IMR-90 (cell line): ENCODE measurements around the gene UBAC1. TPM values are rescaled to one million over a fixed set of nuclear protein-coding genes. Genes with fewer than 3 reads are reported as not detected.

Source experiments
- ATAC-seq: fragments of 200-7000 bp; cut with Tn5 transposase; 2 replicates; pipeline ENCODE4 v1.9.1; 2020; ENCODE audit warnings: low read depth, mild to moderate bottlenecking, moderate library complexity
- BruUV-seq: library from RNA; stranded (reverse); fragments of 400-500 nt; replicated peaks from 2 replicates; lab custom pipeline; 2021; lab: Mats Ljungman, UMichigan
- CTCF ChIA-PET: fragments of 300-600 bp; formaldehyde crosslinking; extraction: SDS; loops from one replicate; lab custom pipeline; 2021; ENCODE audit warnings: antibody characterized with exemption; lab: Yijun Ruan, JAX
- POLR2A ChIA-PET: fragments of 300-600 bp; sonication (Branson Sonifier 250); formaldehyde crosslinking; loops from one replicate; lab custom pipeline; 2022; ENCODE audit warnings: antibody characterized with exemption; ENCODE audit not compliant: unreplicated experiment; lab: Charles Lee
- DNase-seq: peaks from one replicate; pipeline ENCODE4 v3.0.0; 2013
- H2AFZ ChIP-seq: replicated peaks from 2 replicates; pipeline ENCODE3; 2013; ENCODE audit warnings: low read length, mild to moderate bottlenecking; ENCODE audit not compliant: poor library complexity
- H2AK5ac ChIP-seq: 2 replicates; pipeline ENCODE4 v1.6.1; 2013; ENCODE audit warnings: low read depth, low read length, inconsistent platforms
- H2AK9ac ChIP-seq: replicated peaks from 2 replicates; pipeline ENCODE3; 2013; ENCODE audit warnings: mild to moderate bottlenecking, low read depth, low read length, moderate library complexity; ENCODE audit not compliant: poor library complexity
- H2BK120ac ChIP-seq: 2 replicates; pipeline ENCODE4 v1.6.1; 2013; ENCODE audit warnings: low read depth, low read length, inconsistent platforms
- H2BK15ac ChIP-seq: 3 replicates; pipeline ENCODE4 v1.6.1; 2013; ENCODE audit warnings: low read depth, low read length, inconsistent platforms
- H2BK20ac ChIP-seq: 2 replicates; pipeline ENCODE4 v1.6.1; 2013; ENCODE audit warnings: low read depth, mild to moderate bottlenecking, inconsistent platforms, low read length, moderate library complexity
- H2BK5ac ChIP-seq: 2 replicates; pipeline ENCODE4 v1.6.1; 2013; ENCODE audit warnings: mild to moderate bottlenecking, low read depth, low read length, inconsistent platforms; ENCODE audit not compliant: poor library complexity, severe bottlenecking
- H3K14ac ChIP-seq: replicated peaks from 2 replicates; pipeline ENCODE4 v1.6.1; 2013; ENCODE audit warnings: low read depth, low read length, inconsistent platforms
- H3K18ac ChIP-seq: 2 replicates; pipeline ENCODE4 v1.6.1; 2013; ENCODE audit warnings: low read depth, low read length, control low read depth
- H3K23ac ChIP-seq: 2 replicates; pipeline ENCODE4 v1.6.1; 2013; ENCODE audit warnings: low read depth, low read length, inconsistent platforms
- H3K27ac ChIP-seq: 2 replicates; pipeline ENCODE4 v1.5.1; 2013; ENCODE audit warnings: mild to moderate bottlenecking, control low read depth, low read length; ENCODE audit not compliant: insufficient read depth
- H3K27me3 ChIP-seq: 2 replicates; pipeline ENCODE4 v1.6.1; 2013; ENCODE audit warnings: low read length; ENCODE audit not compliant: control insufficient read depth, insufficient read depth
- H3K36me3 ChIP-seq: 2 replicates; pipeline ENCODE4 v1.6.1; 2013; ENCODE audit warnings: low read length, mixed read lengths; ENCODE audit not compliant: control insufficient read depth, insufficient read depth
- H3K4ac ChIP-seq: 2 replicates; pipeline ENCODE4 v1.6.1; 2013; ENCODE audit warnings: low read depth, low read length, inconsistent platforms
- H3K4me1 ChIP-seq: 2 replicates; pipeline ENCODE4 v1.6.1; 2013; ENCODE audit warnings: low read length, mixed read lengths; ENCODE audit not compliant: control insufficient read depth, insufficient read depth
- H3K4me2 ChIP-seq: 2 replicates; pipeline ENCODE4 v1.6.1; 2013; ENCODE audit warnings: low read depth, mild to moderate bottlenecking, control low read depth, low read length, moderate library complexity
- H3K4me3 ChIP-seq: 2 replicates; pipeline ENCODE4 v1.5.1; 2013; ENCODE audit warnings: low read depth, mild to moderate bottlenecking, control low read depth, low read length, moderate library complexity; ENCODE audit not compliant: insufficient read depth
- H3K56ac ChIP-seq: 2 replicates; pipeline ENCODE4 v1.6.1; 2013; ENCODE audit warnings: low read length, inconsistent platforms; ENCODE audit not compliant: insufficient read depth; ENCODE audit errors: extremely low read depth
- H3K79me1 ChIP-seq, 2 experiments: 2 replicates each; pipeline ENCODE4 v1.6.1; 2013; ENCODE audit warnings: low read length in 2 of 2, inconsistent platforms in 1 of 2, low read depth in 1 of 2
- H3K9ac ChIP-seq: 2 replicates; pipeline ENCODE4 v1.6.1; 2013; ENCODE audit warnings: low read depth, low read length, control low read depth
- H3K9me1 ChIP-seq: 2 replicates; pipeline ENCODE4 v1.6.1; 2013; ENCODE audit warnings: low read length, inconsistent platforms; ENCODE audit not compliant: insufficient read depth
- H3K9me3 ChIP-seq: 2 replicates; pipeline ENCODE4 v1.6.1; 2013; ENCODE audit warnings: low read length; ENCODE audit not compliant: control insufficient read depth, insufficient read depth
- H4K20me1 ChIP-seq: 2 replicates; pipeline ENCODE4 v1.6.1; 2013; ENCODE audit warnings: low read length, inconsistent platforms; ENCODE audit not compliant: insufficient read depth
- H4K5ac ChIP-seq: 2 replicates; pipeline ENCODE4 v1.6.1; 2013; ENCODE audit warnings: mild to moderate bottlenecking, low read depth, low read length, control low read depth
- H4K8ac ChIP-seq, 2 experiments: 2 replicates each; pipeline ENCODE4 v1.6.1; 2013; ENCODE audit warnings: low read depth in 2 of 2, low read length in 2 of 2, control low read depth in 1 of 2, inconsistent platforms in 1 of 2
- H4K91ac ChIP-seq: 2 replicates; pipeline ENCODE4 v1.6.1; 2013; ENCODE audit warnings: low read depth, low read length, inconsistent platforms; ENCODE audit not compliant: insufficient read depth
- BHLHE40 ChIP-seq: fragments of 150-350 bp; IDR thresholded peaks from 2 replicates; pipeline ENCODE4 v1.6.1; 2016; ENCODE audit warnings: mild to moderate bottlenecking, low read depth, low read length
- CHD1 ChIP-seq: IDR thresholded peaks from 2 replicates; pipeline ENCODE4 v1.6.1; 2012; ENCODE audit warnings: low read depth, low read length, improper control_type of control experiment
- CTCF ChIP-seq: conservative IDR thresholded peaks from 2 replicates; pipeline ENCODE4 v1.5.1; 2012; ENCODE audit warnings: mild to moderate bottlenecking, low read depth, low read length, improper control_type of control experiment
- ELK1 ChIP-seq: fragments of 150-350 bp; IDR thresholded peaks from 2 replicates; pipeline ENCODE4 v1.6.1; 2016; ENCODE audit warnings: low read depth, mild to moderate bottlenecking, low read length, moderate library complexity, borderline replicate concordance
- FOS ChIP-seq: fragments of 150-350 bp; IDR thresholded peaks from 2 replicates; pipeline ENCODE4 v1.6.1; 2016; ENCODE audit warnings: low read depth, low read length
- MAZ ChIP-seq: IDR thresholded peaks from 2 replicates; pipeline ENCODE4 v1.6.1; 2012; ENCODE audit warnings: low read depth, mild to moderate bottlenecking, low read length, improper control_type of control experiment, moderate library complexity, borderline replicate concordance
- MXI1 ChIP-seq: IDR thresholded peaks from 2 replicates; pipeline ENCODE4 v1.6.1; 2012; ENCODE audit warnings: low read depth, mild to moderate bottlenecking, low read length, moderate library complexity, borderline replicate concordance
- POLR2A ChIP-seq: IDR thresholded peaks from 2 replicates; pipeline ENCODE4 v1.6.1; 2012; ENCODE audit warnings: mild to moderate bottlenecking, low read depth, low read length
- RAD21 ChIP-seq: IDR thresholded peaks from 2 replicates; pipeline ENCODE4 v1.6.1; 2012; ENCODE audit warnings: low read length, improper control_type of control experiment
- RCOR1 ChIP-seq: IDR thresholded peaks from 2 replicates; pipeline ENCODE4 v1.6.1; 2012; ENCODE audit warnings: mild to moderate bottlenecking, low read length, improper control_type of control experiment; ENCODE audit not compliant: insufficient replicate concordance
- RFX5 ChIP-seq: IDR thresholded peaks from 2 replicates; pipeline ENCODE4 v1.8.0; 2012; ENCODE audit warnings: low read depth, mild to moderate bottlenecking, low read length, moderate library complexity
- SMC3 ChIP-seq: fragments of 150-350 bp; IDR thresholded peaks from 2 replicates; pipeline ENCODE4 v1.6.1; 2016; ENCODE audit warnings: low read depth, mild to moderate bottlenecking, antibody characterized with exemption, low read length, moderate library complexity
- WGBS, 2 experiments: methylation state at CpG; one replicate each; pipeline versions ENCODE4 v1.1.5 to v1.1.7; 2013; ENCODE audit warnings: missing lambda C conversion rate in 2 of 2; ENCODE audit not compliant: insufficient read length in 1 of 2; ENCODE audit errors: extremely low coverage in 2 of 2; 5-methylcytosine and 5-hydroxymethylcytosine counted together
- dilution Hi-C: fragments of 300-500 bp; cut with HindIII; formaldehyde crosslinking; loops from one replicate; pipeline ENCODE4 v1.14.3; 2018; ENCODE audit warnings: low sequenced_read_pairs; ENCODE audit not compliant: unreplicated experiment
- in situ Hi-C: fragments of 300-500 bp; cut with MboI; formaldehyde crosslinking; loops from 3 replicates; pipeline ENCODE4 v1.14.3; 2019; ENCODE audit warnings: low sequenced_read_pairs, inconsistent platforms, mixed read lengths
- intact Hi-C: fragments of 100-400 bp; cut with micrococcal nuclease; formaldehyde crosslinking; loops from 2 replicates; pipeline ENCODE4 v1.10.0; 2022
- polyA plus RNA-seq, 3 experiments: library from polyadenylated mRNA; depleted of rRNA; stranded (reverse); fragments of >200 nt; gene quantifications; 2 replicates each; pipeline ENCODE4 v1.2.3, GENCODE V29; 2012; ENCODE audit warnings: low replicate concordance in 1 of 3
- total RNA-seq: library from RNA; depleted of rRNA; stranded (reverse); fragments of >200 nt; gene quantifications from 2 replicates; pipeline ENCODE4 v1.2.3, GENCODE V29; 2012

Gene UBAC1
- total and polyA plus RNA-seq, 2 of the 4 experiments (the other 2 are of a cell fraction) = 25.3 to 33.9 TPM

- peak; percentile 93 for ATAC-seq
- dilution Hi-C loops (no loop called here), intact Hi-C loops (loop anchor here (2.0 kb wide), 1 partner anchor 43 kb away; no protein-coding TSS in a partner anchor), in situ Hi-C loops (no loop called here)
- Histone ChIP-seq H3K4me1 (peaks cover 10% of the 10 kb centered on the region), H3K79me1 (peaks cover 27 to 71% of the 10 kb centered on the region in 2 experiments), H3K14ac (peak within 1 kb of the TSS; percentile 80), H2BK5ac (peak within 1 kb of the TSS; percentile 61), H2AK5ac (peak within 1 kb of the TSS; percentile 70), H3K36me3 (peaks cover 17% of the 10 kb centered on the region; the same call in 1 of the 2 replicates), H3K9me1 (peaks cover 9% of the 10 kb centered on the region; the same call in 1 of the 2 replicates), H4K91ac (0 out of 2 replicates have a peak within 1 kb of the TSS, but pooled peaks have one; percentile 48), H4K8ac (peak within 1 kb of the TSS; percentile 56 to 81; a peak in 2 of 4 replicates), H3K23ac (peak within 1 kb of the TSS; percentile 90), H3K9ac (peak within 1 kb of the TSS; percentile 73), H3K56ac (peak within 1 kb of the TSS; percentile 24; the same call in 1 of the 2 replicates), H3K9me3 (peaks cover 2% of the 10 kb centered on the region; the same call in 1 of the 2 replicates), H2BK20ac (no peak within 1 kb of the TSS), H3K18ac (no peak within 1 kb of the TSS), H3K27me3 (no peaks in the 10 kb centered on the region), H2BK15ac (no peak within 1 kb of the TSS), H2AK9ac (peak within 1 kb of the TSS; percentile 96), H2AFZ (peak within 1 kb of the TSS; percentile 94), H4K20me1 (peaks cover 39% of the 10 kb centered on the region), H3K4me2 (peak within 1 kb of the TSS; percentile 91), H3K4me3 (peak within 1 kb of the TSS; percentile 83), H3K4ac (peak within 1 kb of the TSS; percentile 74; the same call in 1 of the 2 replicates), H3K27ac (peak within 1 kb of the TSS; percentile 78), H2BK120ac (no peak within 1 kb of the TSS), H4K5ac (peak within 1 kb of the TSS; percentile 49; the same call in 1 of the 2 replicates)
- BruUV-seq = no TSS peak
- POLR2A ChIA-PET = interaction anchor here (0.7 kb wide), 2 partner anchors 33 to 40 kb away, joined by 6 to 8 read pairs; no protein-coding TSS in a partner anchor
- peak; percentile 90 for DNase-seq
- WGBS, 2 experiments = 0% methylated on average over 41 of the region's 91 CpGs; no CpG with 5 or more reads in 1 of the 2 experiments
- CTCF ChIA-PET = interaction anchor here (0.6 kb wide), 2 partner anchors 290 to 772 kb away, joined by 3 read pairs; no protein-coding TSS in a partner anchor
- TF ChIP-seq POLR2A (0 out of 2 replicates have a peak, but pooled peaks have one; percentile 28), ELK1 (no peak), MAZ (peak; percentile 81; the same call in 1 of the 2 replicates), RAD21 (no peak), SMC3 (no peak), RFX5 (no peak), FOS (no peak), MXI1 (peak; percentile 65; the same call in 1 of the 2 replicates), RCOR1 (no peak), BHLHE40 (no peak), CTCF (no peak), CHD1 (no peak)
Measured at GRCh38 chr9:135907431-135908092, 53.6 kb downstream of the UBAC1 start, which contains the start of gene CAMSAP1. TSS of gene CAMSAP1 (minus strand) at chr9:135907546. CDS start at chr9:135907159, 387 bp downstream.
